H1 (cell line): ENCODE measurements around the gene DNAI1. TPM values are rescaled to one million over a fixed set of nuclear protein-coding genes. Genes with fewer than 3 reads are reported as not detected.

Experiments used
- CTBP2 ChIP-seq: IDR thresholded peaks from 2 replicates; pipeline ENCODE4 v1.7.0; 2011; ENCODE audit warnings: borderline replicate concordance, mild to moderate bottlenecking, moderate library complexity, mixed read lengths, low read length; ENCODE audit not compliant: insufficient read depth, insufficient read length
- SIRT6 ChIP-seq: IDR thresholded peaks from one replicate; pipeline ENCODE4 v1.7.1; 2012; ENCODE audit warnings: low read length, inconsistent platforms
- polyA plus RNA-seq, 7 experiments: library from polyadenylated mRNA; depleted of rRNA in 3 of 7; stranded (reverse) in 5 of 7; unstranded in 2 of 7; fragments of >200 nt in 5 of 7; fragments of 200-250 nt in 2 of 7; gene quantifications; 1 replicate in 5 of 7; 2 replicates in 1 of 7; 4 replicates in 1 of 7; pipeline versions ENCODE4 v1.2.1 to v1.2.3, GENCODE V29; 2011 to 2013; ENCODE audit warnings: missing spikeins in 2 of 7, mixed read lengths in 2 of 7
- total RNA-seq: library from RNA; stranded (reverse); fragmentation: NEBNext Ultra II Directional; extraction: Animal tissue kit (Norgen Biotek cat#: 25700); gene quantifications from 2 replicates; pipeline ENCODE4 v1.2.1, GENCODE V29; 2021

DNAI1 gene
- total and polyA plus RNA-seq, 2 of the 8 experiments (the other 6 are each of a cell fraction or from before 2014, with no cell fraction given), result 0.37 to 0.54 TPM

- TF ChIP-seq CTBP2, result no peak
- TF ChIP-seq SIRT6, result no peak
Observed at GRCh38 chr9:34507556-34507955, 49.0 kb downstream of the DNAI1 start (continued).
